Lung (tissue), 12 donors: ENCODE measurements around the gene SLC16A12. TPM values are rescaled to one million over a fixed set of nuclear protein-coding genes. Genes with fewer than 3 reads are reported as not detected.

Experiments
- ATAC-seq: fragments of 200-7000 bp; cut with Tn5 transposase; one replicate; pipeline ENCODE4 v1.9.1; 2020; ENCODE audit warnings: moderate number of reproducible peaks; ENCODE audit not compliant: insufficient read depth, low FRiP score
- DNase-seq, 3 donors: peaks; one replicate each; pipeline ENCODE4 v3.0.0-alpha.2; 2013 to 2017
- H3K27ac ChIP-seq, 2 donors: one replicate each; pipeline ENCODE4 v1.5.1; 2013; ENCODE audit warnings: mild to moderate bottlenecking in 2 of 2, moderate library complexity in 2 of 2, control low read depth in 1 of 2, inconsistent platforms in 1 of 2, low read depth in 1 of 2, low read length in 1 of 2
- H3K27me3 ChIP-seq, 3 donors: one replicate each; pipeline ENCODE4 v1.5.1; 2013; ENCODE audit warnings: low read length in 2 of 3; ENCODE audit not compliant: control insufficient read depth in 3 of 3, insufficient read depth in 3 of 3
- H3K36me3 ChIP-seq, 4 donors: one replicate each; pipeline ENCODE4 v1.5.1; 2013; ENCODE audit warnings: low read length in 4 of 4, mild to moderate bottlenecking in 1 of 4, moderate library complexity in 1 of 4; ENCODE audit not compliant: control insufficient read depth in 4 of 4, insufficient read depth in 4 of 4
- H3K4me1 ChIP-seq, 5 donors: one replicate each; pipeline ENCODE4 v1.5.1; 2013; ENCODE audit warnings: low read length in 5 of 5, mild to moderate bottlenecking in 2 of 5, moderate library complexity in 1 of 5; ENCODE audit not compliant: control insufficient read depth in 5 of 5, insufficient read depth in 5 of 5
- H3K4me3 ChIP-seq: one replicate; pipeline ENCODE4 v1.5.1; 2013; ENCODE audit warnings: mild to moderate bottlenecking, control low read depth, moderate library complexity
- H3K9ac ChIP-seq, 2 donors: one replicate each; pipeline ENCODE4 v1.5.1; 2013; ENCODE audit warnings: low read length in 2 of 2, control low read depth in 1 of 2; ENCODE audit not compliant: insufficient read depth in 1 of 2
- H3K9me3 ChIP-seq, 4 donors: one replicate each; pipeline ENCODE4 v1.5.1; 2013; ENCODE audit warnings: low read length in 3 of 4, mild to moderate bottlenecking in 1 of 4, moderate library complexity in 1 of 4; ENCODE audit not compliant: control insufficient read depth in 4 of 4, insufficient read depth in 3 of 4
- WGBS, 2 donors: extraction: QIAGEN DNeasy Blood & Tissue Kit; methylation state at CpG; one replicate each; pipeline ENCODE4 v1.1.7; 2013; 5-methylcytosine and 5-hydroxymethylcytosine counted together
- polyA plus RNA-seq, 2 donors: library from polyadenylated mRNA; stranded (reverse); fragments of 200-250 nt; gene quantifications; one replicate each; pipeline ENCODE4 v1.2.1, GENCODE V29; 2013
- total RNA-seq, 2 donors: library from RNA; depleted of rRNA in 1 of 2; stranded (reverse); fragments of >200 nt in 1 of 2; gene quantifications; one replicate each; pipeline ENCODE4 v1.2.1, GENCODE V29; 2014 to 2021
- TF ChIP-seq, protein P1 (sequence below): IDR thresholded peaks from 2 replicates; pipeline ENCODE4 v1.5.1; 2012; ENCODE audit warnings: mild to moderate bottlenecking; ENCODE audit errors: control extremely low read depth, extremely low read depth
- donor health status: control.
- donor health status: control.
- donor health status: Bipolar disorder and iron deficiency.
- donor health status: healthy.
- donor health status: DM: yes; HTN: yes; CAD: no.

Gene SLC16A12
- total and polyA plus RNA-seq, 4 donors, result 0.45 to 4.6 (median 1.3) TPM

- no peaks in the 10 kb centered on the region for H3K27me3 ChIP-seq
- H3K9me3 ChIP-seq, result peaks cover 0 to 5% (median 0%) of the 10 kb centered on the region in 4 donors
- ATAC-seq (no peak), DNase-seq (no peak)
- 85 to 91% methylated on average over 2 of the region's 2 CpGs for WGBS, 2 donors
- peaks cover 0 to 7% (median 3%) of the 10 kb centered on the region in 5 donors for H3K4me1 ChIP-seq
- no peaks in the 10 kb centered on the region for H3K36me3 ChIP-seq
- no peak overlapping the region for H3K9ac ChIP-seq
- H3K27ac ChIP-seq, result no peak overlapping the region
- no peak overlapping the region for H3K4me3 ChIP-seq
- TF ChIP-seq, protein P1, sequence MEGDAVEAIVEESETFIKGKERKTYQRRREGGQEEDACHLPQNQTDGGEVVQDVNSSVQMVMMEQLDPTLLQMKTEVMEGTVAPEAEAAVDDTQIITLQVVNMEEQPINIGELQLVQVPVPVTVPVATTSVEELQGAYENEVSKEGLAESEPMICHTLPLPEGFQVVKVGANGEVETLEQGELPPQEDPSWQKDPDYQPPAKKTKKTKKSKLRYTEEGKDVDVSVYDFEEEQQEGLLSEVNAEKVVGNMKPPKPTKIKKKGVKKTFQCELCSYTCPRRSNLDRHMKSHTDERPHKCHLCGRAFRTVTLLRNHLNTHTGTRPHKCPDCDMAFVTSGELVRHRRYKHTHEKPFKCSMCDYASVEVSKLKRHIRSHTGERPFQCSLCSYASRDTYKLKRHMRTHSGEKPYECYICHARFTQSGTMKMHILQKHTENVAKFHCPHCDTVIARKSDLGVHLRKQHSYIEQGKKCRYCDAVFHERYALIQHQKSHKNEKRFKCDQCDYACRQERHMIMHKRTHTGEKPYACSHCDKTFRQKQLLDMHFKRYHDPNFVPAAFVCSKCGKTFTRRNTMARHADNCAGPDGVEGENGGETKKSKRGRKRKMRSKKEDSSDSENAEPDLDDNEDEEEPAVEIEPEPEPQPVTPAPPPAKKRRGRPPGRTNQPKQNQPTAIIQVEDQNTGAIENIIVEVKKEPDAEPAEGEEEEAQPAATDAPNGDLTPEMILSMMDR, result no peak
Observed at GRCh38 chr10:89576696-89577095, 41.3 kb upstream of the SLC16A12 start.

- no peak for ATAC-seq
- no peak overlapping the region for H3K4me3 ChIP-seq
- TF ChIP-seq, protein P1, result no peak
- peaks cover 0 to 5% (median 0%) of the 10 kb centered on the region in 4 donors for H3K9me3 ChIP-seq
- no peak overlapping the region for H3K9ac ChIP-seq
- peaks cover 0 to 7% (median 2%) of the 10 kb centered on the region in 5 donors for H3K4me1 ChIP-seq
- 93 to 96% methylated on average over 3 of the region's 3 CpGs for WGBS, 2 donors
- H3K36me3 ChIP-seq, result no peaks in the 10 kb centered on the region
- no peak for DNase-seq
- no peaks in the 10 kb centered on the region for H3K27me3 ChIP-seq
- no peak overlapping the region for H3K27ac ChIP-seq
Observed at GRCh38 chr10:89576022-89576421, 40.6 kb upstream of the SLC16A12 start.

DNA sequence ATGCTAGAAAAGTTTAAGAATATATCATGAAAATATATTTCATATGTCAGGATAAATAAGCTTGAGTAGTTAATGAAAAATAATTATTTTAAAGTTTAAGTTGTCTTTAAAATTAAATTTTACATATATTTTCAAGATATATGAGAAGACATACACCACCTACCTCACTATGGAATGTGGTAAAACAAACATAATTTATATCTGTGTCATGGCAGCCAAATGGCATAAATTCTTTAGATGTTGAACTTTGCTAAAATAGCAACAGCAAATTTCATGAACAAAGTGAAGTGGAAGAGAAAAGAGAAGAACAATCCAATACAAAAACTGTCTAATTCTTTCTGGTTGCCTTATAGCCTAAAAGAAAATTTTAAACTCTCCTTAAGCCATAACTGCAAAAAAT lies 39.6 kb upstream of the SLC16A12 start:
- Histone ChIP-seq H3K9ac (no peak overlapping the region), H3K4me3 (no peak overlapping the region), H3K4me1 (peaks cover 0 to 7% (median 2%) of the 10 kb centered on the region in 5 donors), H3K36me3 (no peaks in the 10 kb centered on the region), H3K27me3 (no peaks in the 10 kb centered on the region), H3K9me3 (peaks cover 0 to 5% (median 0%) of the 10 kb centered on the region in 4 donors), H3K27ac (no peak overlapping the region)
- TF ChIP-seq, protein P1, result no peak
- peak in 1 of 3 donors; percentile 21 for DNase-seq
- no peak for ATAC-seq

DNA sequence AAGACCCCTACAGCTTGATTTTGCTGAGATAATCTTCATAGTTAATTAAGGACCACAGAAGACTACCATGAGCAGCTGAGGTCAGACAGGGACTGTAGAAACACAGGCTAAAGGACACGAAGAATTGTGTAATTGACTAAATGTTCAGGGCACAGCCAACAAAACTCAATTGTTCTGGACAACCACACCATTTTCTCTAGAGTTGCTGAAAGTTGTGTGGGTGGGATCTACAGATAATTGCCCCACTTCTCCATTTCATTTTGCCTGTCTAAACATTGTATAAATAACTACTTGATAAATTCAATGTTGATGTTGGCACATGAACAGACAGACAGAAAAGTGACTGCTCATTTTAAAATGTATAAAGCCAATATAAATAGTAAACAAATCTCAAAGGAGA lies 39.0 kb upstream of the SLC16A12 start:
- 54 to 69% methylated on average over 1 of the region's 1 CpG for WGBS, 2 donors
- Histone ChIP-seq H3K4me1 (peaks cover 0 to 7% (median 2%) of the 10 kb centered on the region in 5 donors), H3K27me3 (no peaks in the 10 kb centered on the region), H3K9ac (no peak overlapping the region), H3K36me3 (no peaks in the 10 kb centered on the region), H3K27ac (no peak overlapping the region), H3K4me3 (no peak overlapping the region), H3K9me3 (peaks cover 0 to 5% (median 0%) of the 10 kb centered on the region in 4 donors)
- TF ChIP-seq, protein P1, result no peak
- DNase-seq (peak; percentile 42 to 92 (median 92)), ATAC-seq (no peak)
